Measurements from ENCODE around the gene NOL9.

GRCh38 chr1:6544831-6545230 lies 9.5 kb downstream of the NOL9 start:
- no peak for TF ChIP-seq POLR2A (IDR thresholded peaks at IDR 0.05)
- TF ChIP-seq CTCF (IDR thresholded peaks at IDR 0.05) = no peak

All from tibial nerve (tissue), 3 donors.